ENCODE data around the gene SPDYE4.

Gene SPDYE4

DNA sequence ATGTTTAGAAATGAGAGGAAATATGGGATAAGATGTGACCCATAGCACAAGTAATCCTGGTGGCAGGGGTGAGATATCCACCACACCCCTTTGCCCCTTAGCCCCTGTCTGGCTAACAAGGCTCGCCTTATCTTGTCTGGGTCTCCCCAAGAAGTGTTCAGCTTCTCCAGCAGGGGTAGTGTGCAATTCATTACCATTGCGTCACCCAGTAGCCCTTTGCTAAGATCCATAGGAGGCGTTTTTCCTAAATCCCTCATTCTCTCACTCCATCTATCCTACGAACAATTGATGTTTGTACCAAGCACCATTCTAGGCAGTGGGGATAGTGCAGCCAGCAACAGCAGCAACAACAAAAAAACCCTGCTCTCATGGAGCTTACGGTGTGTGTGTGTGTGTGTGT, 44.5 kb downstream of the SPDYE4 start:
- in situ Hi-C loops (cut with MboI; ENCODE audit: low sequenced_read_pairs): no loop called here

DNA sequence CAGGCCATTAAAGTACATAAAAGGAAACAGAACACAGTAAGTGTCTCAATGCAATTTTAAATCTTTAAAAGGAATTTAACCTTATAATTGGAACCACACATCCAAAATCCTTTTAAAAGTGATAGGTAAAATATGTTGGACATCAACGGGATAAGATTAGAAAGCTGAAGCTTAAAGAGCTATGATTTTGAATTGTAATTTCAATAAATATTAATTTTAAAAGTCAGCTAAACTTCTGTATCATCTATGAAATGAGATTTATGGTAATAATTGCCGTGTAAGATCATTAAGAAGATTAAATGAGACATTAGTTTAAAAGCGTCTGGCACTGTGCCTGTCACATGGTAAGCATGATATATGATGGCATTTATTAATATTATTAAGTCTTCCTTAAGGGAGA, 45.0 kb downstream of the SPDYE4 start:
- in situ Hi-C loops (cut with MboI; ENCODE audit: low sequenced_read_pairs): no loop called here

DNA sequence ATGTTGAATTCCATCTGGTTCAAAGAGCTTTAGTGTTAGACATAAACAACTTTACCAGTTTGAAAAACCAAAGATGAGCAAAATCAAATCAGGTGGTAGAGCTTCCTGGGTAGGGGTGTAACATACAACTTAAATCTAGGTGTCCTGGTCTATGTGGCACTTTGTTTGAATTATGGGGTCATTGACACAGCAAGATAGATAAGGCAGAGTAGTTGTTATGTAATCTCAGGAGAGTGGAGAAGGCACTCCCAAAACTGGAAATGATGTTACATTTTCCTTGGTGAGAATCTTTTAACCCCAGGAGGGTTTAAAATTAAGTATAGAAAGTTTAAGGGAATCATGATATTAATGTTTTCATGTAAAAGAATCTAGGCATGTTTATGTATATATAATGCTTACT, 45.6 kb downstream of the SPDYE4 start:
- in situ Hi-C loops (cut with MboI; ENCODE audit: low sequenced_read_pairs): no loop called here

DNA sequence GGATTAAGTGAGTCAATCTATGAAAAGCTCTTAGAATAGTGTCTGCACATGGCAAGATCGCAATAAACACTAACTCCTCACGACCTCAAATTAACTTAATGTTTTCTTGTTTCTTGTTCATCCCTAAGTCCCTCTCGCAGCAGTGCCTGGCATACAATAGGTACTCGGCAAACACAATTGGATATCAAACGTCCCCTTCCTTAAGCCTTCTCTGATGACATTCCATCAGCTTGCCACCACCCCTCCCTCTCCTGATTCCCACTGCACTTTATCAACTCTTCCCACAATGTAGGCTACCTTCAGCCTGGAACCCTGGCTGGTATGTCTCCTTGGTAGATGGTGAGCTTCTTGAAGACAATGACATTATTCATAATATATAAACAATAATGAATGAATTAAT, 47.1 kb downstream of the SPDYE4 start:
- in situ Hi-C loops (cut with MboI; ENCODE audit: low sequenced_read_pairs): no loop called here

DNA sequence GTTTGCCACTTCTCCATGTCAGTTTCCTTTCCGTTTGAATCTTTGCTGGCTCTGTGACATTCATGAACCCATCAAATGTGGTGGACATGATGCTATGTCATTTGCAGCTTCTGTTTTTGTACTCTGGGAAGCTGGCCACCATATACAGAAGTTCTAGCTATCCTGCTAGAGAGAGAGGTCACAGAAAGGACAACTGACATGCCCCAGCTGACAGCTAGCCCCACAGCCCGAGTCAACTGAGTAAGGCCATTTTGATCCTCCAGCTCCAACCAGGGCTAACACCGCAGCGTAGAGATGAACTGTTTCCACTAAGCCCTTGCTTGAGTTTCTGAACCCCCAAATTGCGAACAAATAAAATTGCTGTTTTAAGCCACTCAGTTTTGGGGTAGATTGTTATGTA, 47.5 kb downstream of the SPDYE4 start:
- in situ Hi-C loops (cut with MboI; ENCODE audit: low sequenced_read_pairs): no loop called here

DNA sequence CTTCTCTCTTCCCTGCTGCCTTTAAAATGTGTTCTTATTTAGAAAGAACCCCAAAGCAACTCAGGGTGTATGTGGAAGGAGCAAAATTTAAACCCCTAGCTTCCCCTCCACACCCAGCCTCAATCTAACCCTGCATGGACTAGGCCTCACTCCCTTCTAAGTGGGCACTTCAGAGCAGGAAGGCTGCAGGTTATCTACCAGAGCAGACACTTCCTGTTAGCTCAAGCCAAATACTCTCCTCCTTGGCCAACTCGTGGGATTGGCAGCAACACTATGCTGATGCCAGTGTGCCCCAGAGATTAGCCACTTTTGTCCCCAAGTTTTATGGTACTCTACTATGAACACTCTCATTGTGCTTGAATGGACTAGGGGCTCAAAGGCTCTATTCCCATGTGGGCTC, 49.3 kb downstream of the SPDYE4 start:
- in situ Hi-C loops (cut with MboI; ENCODE audit: low sequenced_read_pairs): no loop called here

DNA sequence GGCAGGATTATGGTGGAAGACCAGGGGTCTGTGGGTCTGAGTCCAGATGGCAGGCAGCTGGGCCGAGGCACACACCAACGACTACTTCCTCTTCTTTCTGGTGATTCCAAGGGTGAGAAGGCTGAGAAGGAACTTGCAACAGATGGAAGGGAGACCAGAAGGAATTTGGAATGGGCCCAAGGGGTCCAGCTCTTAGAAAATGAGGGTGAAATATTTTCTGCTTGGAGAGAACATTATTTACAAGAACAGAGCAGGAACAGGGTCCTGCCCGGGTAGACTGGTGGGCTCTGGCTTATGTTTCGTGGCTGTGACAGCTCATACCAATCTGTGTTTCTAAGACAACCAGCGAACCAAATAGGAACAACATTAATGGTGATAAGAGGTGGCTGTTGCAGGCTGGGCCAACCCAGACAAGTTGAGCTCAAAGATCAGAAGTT, 50.3 kb downstream of the SPDYE4 start:
- in situ Hi-C loops (cut with MboI; ENCODE audit: low sequenced_read_pairs): no loop called here

DNA sequence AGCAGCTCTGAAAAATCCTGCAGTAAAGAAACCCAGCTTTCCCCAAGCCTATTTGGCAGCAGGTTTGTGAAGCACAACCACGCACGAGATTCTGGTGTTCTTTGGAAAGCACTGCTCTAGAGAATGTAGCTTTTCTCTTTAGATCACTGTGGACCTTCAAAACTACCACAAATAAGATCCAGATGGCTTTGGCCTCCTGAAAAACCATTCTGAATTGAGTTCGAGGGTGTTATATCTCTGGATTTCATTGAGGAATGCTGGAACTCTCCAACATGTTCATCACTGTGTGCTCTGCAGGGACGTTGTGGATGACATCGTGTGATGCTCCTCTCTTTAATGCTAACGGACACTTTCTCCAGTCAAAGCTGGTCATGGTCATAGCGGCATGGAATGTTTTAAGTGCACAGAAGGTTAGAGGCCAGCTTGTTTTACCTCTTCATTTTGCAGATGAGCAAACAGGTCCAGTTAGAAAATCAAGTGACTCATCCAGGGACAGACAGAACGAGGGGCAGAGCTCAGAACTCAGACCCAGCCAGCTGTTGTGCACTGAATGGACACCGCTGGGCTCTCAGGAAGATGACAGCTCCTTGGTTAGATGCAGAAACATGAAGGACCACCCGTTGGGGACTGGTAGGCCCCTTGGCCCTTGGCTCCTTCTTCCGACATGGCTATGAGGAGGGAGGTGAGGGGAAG, 50.9 kb downstream of the SPDYE4 start:
- in situ Hi-C loops (cut with MboI; ENCODE audit: low sequenced_read_pairs): no loop called here

DNA sequence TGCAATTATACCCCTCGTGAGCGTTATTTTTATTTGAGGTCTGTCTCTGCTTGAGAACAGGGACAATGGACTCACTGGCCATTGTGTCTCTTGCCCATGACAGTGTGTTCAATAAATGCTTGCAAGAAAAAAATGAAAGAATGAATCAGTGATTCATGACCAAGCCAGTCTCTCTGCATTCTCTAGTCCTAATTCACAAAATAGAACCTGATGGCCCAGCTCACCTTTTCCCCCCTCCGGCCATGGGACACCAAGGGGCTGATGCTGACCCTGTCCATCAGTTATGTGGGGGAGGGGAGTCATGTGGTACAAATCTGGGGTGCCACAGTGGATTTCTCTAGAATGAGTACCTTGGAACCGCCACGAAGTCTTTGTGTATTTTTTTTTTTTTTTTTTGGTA, 51.9 kb downstream of the SPDYE4 start:
- in situ Hi-C loops (cut with MboI; ENCODE audit: low sequenced_read_pairs): no loop called here

DNA sequence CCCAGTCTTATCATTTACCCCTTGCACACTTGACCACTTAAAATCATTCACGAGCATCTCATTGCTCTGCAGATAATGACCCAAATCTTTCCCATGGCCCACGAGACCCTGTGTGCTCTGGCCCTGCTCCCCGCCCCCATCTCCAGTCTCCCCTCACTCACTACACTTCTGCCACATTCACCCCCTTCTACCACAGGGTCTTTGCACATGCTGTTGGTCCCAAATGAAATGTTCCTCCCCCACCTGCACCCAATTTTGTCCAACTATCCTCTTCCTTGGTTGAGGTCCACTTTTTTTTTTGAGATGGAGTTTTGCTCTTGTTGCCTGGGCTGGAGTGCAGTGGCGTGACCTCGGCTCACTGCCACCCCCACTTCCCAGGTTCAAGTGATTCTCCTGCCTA, 52.9 kb downstream of the SPDYE4 start:
- in situ Hi-C loops (cut with MboI; ENCODE audit: low sequenced_read_pairs): no loop called here

DNA sequence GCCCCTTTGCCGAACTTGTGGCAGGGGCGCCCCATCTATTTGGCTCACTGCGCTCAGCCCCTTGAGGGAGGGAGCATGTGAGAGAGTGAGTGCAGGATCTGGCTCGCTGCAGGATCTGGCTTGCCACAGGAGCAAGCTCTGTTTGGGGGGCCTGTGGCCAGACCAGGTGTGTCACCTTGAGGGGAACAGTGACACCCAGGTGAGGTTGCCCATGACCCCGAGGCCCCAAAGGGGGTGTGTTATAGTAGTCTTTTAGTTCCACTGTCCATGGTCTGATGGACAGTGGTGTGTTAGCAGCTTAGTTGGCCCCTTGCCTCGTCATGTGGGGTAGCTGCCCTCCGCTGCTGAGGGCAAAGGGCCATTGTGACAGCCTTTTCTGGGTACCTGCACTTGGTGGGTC, 55.3 kb downstream of the SPDYE4 start:
- in situ Hi-C loops (cut with MboI; ENCODE audit: low sequenced_read_pairs): no loop called here

DNA sequence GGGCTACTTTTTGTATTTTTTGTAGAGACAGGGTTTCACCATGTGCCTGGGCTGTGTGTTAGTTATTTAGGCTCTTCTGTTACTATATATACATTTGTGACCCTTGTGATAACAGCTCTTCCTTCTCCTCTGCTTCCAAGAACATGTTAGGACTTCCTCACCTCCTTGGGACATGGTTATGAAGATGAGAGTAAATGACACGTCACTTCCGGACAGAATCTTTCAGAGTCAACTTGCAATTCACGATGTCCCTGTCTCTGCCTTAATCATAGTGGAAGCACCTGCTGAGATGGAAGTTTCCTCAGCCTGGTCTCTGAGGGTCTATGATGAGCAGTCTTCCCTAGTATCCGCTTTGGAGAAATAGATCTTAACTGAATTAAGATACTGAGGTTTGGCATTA, 56.6 kb downstream of the SPDYE4 start:
- in situ Hi-C loops (cut with MboI; ENCODE audit: low sequenced_read_pairs): no loop called here

DNA sequence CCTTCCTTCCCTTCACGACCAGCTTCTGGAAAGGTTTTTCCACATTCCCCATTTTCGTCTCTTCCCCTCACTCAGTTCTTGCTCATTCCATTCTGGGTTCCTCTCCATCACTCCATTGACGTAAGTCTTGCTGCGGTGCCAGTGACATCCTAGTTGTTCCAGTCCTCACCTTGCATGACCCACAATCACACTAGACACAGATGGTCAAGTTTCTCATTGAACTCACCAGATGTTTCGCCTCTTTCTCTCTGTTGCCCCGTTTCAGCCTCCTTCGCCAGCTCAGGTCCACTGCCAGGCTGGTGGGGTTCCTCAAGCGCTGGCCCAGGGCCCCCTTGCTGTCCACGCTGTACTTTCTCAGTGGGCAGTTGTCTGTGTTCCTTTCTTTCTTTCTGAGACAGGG, 57.1 kb downstream of the SPDYE4 start:
- in situ Hi-C loops (cut with MboI; ENCODE audit: low sequenced_read_pairs): no loop called here

All from hTERT RPE-1 (cell line).